UCSD-AML1 (cell line): ENCODE data around the gene GPR21.

Experiments used
- DNase-seq: peaks from one replicate; lab custom pipeline; 2025; ENCODE audit not compliant: unreplicated experiment; lab: John Stamatoyannopoulos, UW

Gene GPR21

DNA sequence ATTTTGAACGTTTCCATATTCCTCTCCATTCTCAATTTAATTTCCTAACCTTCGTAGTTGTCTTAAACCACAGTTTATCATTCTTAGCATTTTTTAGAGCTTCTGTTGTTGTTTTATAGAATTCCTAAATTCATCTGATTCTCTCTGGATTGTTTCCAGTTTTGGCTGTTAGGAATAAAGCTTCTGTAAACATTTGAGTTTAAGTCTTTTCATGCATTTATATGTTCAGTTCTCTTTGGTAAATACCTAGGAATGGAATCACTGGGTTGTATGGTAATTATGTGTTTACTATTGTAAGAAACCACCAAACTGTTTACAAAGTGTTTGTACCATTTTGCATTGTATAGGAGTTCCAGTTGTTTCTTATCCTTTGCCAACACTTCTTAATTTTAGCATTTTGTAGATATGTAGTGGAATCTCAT, 29.7 kb downstream of the GPR21 start:
- no peak for DNase-seq

DNA sequence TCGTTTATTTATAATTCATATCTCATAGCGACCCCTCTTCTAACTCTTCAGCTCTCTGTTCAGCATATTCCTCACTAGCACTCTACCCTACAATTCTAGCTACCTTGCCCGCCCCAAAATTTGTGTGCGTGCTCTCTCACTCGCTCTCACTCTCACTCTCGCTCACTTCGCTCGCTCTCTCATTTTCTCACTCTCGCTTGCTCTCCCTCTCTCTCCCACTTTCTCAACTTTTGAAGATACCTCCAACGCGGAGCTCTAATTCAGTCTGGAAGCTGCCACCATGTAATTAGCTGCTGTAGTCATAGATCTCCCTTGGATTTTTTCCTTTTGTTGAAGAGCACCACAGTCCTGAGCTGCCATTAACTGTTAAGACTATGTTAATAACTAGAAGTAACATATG, 30.4 kb downstream of the GPR21 start:
- no peak for DNase-seq

- no peak for DNase-seq
Measured at GRCh38 chr9:123064716-123065115, 31.2 kb downstream of the GPR21 start.

DNA sequence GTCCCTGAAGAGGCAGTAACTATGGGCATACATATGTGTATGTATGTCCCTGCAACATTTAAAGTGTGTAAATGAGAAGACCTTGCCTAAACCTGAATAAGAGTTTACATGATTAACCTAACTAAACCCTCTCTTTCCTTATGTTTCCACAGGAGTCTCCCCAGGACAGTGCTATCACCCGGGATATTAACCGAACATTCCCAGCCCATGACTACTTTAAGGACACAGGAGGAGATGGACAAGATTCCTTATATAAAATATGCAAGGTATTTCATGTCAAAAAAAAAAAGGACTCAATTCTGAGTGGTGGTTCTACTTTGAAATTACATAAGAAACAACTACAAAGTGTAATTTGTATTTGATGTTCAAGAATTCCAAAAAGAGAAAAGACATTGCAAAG, 31.7 kb downstream of the GPR21 start:
- no peak for DNase-seq

DNA sequence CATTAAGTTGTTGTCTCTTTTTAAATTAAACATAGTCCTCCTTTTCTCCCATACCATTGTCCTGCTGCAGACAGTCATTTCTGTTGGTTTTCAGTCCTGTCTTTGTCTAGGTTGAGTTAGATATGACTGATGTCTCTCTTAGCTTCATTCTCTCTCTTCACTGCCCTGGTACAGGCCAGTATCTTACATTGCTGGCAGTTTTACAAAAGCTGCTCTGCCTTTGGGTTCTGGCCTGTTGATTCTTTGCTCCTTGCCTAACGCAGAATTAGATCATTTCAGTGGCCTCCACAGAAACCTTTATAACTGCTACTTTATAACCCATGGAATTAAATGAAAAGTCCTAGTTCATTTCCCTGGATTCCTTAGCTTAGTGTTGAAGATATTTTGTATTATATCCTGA, 33.7 kb downstream of the GPR21 start:
- no peak for DNase-seq

- DNase-seq: no peak
Measured at GRCh38 chr9:123069010-123069481, 35.6 kb downstream of the GPR21 start.

GRCh38 chr9:123070198-123070597, 36.7 kb downstream of the GPR21 start:
- no peak for DNase-seq

GRCh38 chr9:123072407-123072995, 39.0 kb downstream of the GPR21 start:
- DNase-seq: no peak

DNA sequence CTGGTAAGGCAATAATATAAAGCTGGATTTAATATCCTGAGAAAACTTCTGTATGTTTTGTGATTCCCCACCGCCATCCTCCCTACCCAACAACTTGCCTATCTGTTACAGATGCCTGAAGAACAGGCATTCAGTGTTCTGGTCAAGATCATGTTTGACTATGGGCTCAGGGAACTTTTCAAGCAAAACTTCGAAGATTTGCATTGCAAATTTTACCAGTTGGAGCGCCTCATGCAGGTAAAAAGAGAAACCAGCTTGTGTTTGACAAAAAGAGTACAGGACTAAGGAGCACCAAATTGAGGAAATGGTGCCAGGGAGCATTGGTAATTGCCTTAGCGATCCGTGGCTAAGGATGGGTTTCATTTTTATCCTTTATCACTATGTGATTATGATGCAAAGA, 40.0 kb downstream of the GPR21 start:
- no peak for DNase-seq

DNA sequence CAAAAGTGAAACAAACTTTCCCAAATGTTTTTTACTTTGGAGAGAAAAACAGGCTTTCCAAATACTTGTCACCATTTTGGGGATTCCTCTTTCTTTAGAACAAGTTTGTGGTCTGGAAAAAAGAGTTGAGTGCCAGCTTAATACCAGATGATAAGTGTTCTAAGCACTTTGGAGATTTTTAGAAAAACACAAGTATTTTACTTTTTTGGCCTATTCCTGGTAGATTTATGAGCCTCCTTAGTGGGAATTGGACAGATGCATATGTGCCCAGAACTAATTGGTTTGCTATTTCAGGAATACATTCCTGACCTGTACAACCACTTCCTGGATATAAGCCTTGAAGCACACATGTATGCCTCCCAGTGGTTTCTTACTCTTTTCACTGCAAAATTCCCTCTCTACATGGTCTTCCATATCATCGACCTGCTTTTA, 40.5 kb downstream of the GPR21 start:
- DNase-seq: no peak

DNA sequence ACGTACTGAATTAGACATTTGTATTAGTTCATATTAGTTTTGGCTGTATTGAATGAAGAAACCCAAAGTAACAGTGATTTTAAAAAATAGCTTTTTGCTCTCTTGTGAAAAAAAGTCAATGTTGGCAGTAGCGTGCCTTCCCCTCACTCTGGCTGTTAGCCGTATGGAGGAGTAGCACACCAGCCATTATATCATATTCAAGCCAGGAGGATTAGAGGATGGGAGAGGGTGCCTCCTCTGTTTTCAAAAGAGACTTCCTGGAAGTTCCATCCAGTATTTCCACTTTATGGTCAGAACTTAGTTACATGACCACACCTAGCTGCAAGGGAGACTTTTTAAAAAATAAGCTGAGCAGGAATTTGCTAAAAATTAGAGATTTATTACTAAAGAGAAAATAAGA, 41.2 kb downstream of the GPR21 start:
- DNase-seq: no peak

GRCh38 chr9:123080444-123080843, 47.0 kb downstream of the GPR21 start:
- DNase-seq: no peak

GRCh38 chr9:123081824-123082223, 48.4 kb downstream of the GPR21 start:
- no peak for DNase-seq

DNA sequence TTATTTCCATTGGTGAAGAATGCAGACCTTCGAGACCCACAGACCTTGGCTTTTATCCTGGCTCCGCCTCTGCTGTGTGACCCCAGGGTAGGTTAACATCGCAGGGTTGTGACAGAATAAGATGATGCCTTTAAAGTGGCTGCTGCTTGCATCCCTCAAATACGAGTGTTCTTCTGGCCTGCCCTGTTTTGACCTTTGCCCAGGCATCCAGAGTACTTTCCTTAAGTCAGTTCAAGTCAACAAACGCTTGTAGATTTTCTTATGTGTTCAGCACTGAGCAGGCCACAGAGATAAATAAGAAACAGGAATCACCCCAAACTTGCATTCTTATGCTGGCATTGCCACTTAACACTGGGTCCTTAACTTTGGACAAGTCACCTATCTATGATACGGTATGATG, 50.2 kb downstream of the GPR21 start:
- DNase-seq: no peak

- DNase-seq: no peak
Measured at GRCh38 chr9:123084256-123084655, 50.8 kb downstream of the GPR21 start.
